GM12892 (cell line): Measurements from ENCODE around the gene RNF44.

Experiments used
- POLR2A ChIP-seq: IDR thresholded peaks from 2 replicates; pipeline ENCODE4 v1.6.1; 2011; ENCODE audit warnings: low read depth, low read length, control low read depth
- POLR2AphosphoS5 ChIP-seq: IDR thresholded peaks from 2 replicates; pipeline ENCODE4 v1.6.1; 2011; ENCODE audit warnings: low read depth, low read length, control low read depth
- TAF1 ChIP-seq: IDR thresholded peaks from 2 replicates; pipeline ENCODE4 v1.6.1; 2011; ENCODE audit warnings: low read depth, mild to moderate bottlenecking, control low read depth, low read length, borderline replicate concordance

DNA sequence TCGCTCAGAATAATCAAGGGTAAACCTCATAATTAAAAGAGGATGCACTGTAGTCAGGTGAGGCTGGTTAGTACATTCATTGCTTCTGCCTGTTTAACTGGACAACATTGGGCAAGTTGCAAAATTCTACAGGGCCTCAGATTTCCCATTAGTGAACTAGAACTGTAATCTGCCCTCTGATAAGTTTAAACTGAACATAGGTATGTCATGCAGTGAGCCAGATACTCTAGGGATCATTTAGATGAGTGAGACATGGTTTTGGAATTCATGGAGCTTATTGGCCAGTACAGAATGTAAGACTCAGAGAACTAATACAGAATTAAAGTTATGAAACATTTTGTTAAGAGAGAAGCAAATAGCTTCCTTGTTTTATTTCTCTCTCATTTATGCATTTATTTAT, 35.9 kb downstream of the RNF44 start:
- no peak for TF ChIP-seq POLR2A
- no peak for TF ChIP-seq POLR2AphosphoS5
- no peak for TF ChIP-seq TAF1
